Prostate gland (tissue), 2 donors: Measurements from ENCODE around the gene PDLIM1.

Experiments
- CTCF ChIP-seq, 4 experiments: fragments of 200-600 bp in 2 of 4; fragments of 450-650 bp in 2 of 4; sonication (generic) in 2 of 4; IDR thresholded peaks; 1 replicate in 3 of 4; 2 replicates in 1 of 4; pipeline ENCODE4 v1.5.1; 2016 to 2019; ENCODE audit warnings: antibody characterized with exemption in 4 of 4, mild to moderate bottlenecking in 2 of 4, moderate library complexity in 2 of 4
- POLR2A ChIP-seq: fragments of 450-650 bp; IDR thresholded peaks from one replicate; pipeline ENCODE4 v1.6.1; 2016; ENCODE audit warnings: antibody characterized with exemption, mild to moderate bottlenecking
- POLR2AphosphoS5 ChIP-seq: sonication (generic); formaldehyde crosslinking; IDR thresholded peaks from one replicate; pipeline ENCODE4 v1.6.1; 2017; ENCODE audit warnings: antibody characterized with exemption

- TF ChIP-seq POLR2A (no peak), CTCF (IDR thresholded peaks at IDR 0.05) (no peak), POLR2AphosphoS5 (no peak)
Measured at GRCh38 chr10:95234951-95235350, 55.9 kb downstream of the PDLIM1 start.
